SH-SY5Y (cell line): ENCODE data around the gene ADORA2A.

Source experiments
- GATA2 ChIP-seq: IDR thresholded peaks from 2 replicates; pipeline ENCODE4 v1.6.1; 2011; ENCODE audit warnings: mild to moderate bottlenecking, low read depth, low read length
- GATA3 ChIP-seq: IDR thresholded peaks from 2 replicates; pipeline ENCODE4 v1.6.1; 2011; ENCODE audit warnings: low read depth, mild to moderate bottlenecking, low read length, moderate library complexity

- TF ChIP-seq GATA2 (no peak), GATA3 (no peak)
Measured at GRCh38 chr22:24445481-24446259, 18.3 kb downstream of the ADORA2A start.
